Prostate gland (tissue), 2 donors: Measurements from ENCODE around the gene NCR2.

Experiments
- POLR2A ChIP-seq: fragments of 450-650 bp; IDR thresholded peaks from one replicate; pipeline ENCODE4 v1.6.1; 2016; ENCODE audit warnings: antibody characterized with exemption, mild to moderate bottlenecking
- POLR2AphosphoS5 ChIP-seq: sonication (generic); formaldehyde crosslinking; IDR thresholded peaks from one replicate; pipeline ENCODE4 v1.6.1; 2017; ENCODE audit warnings: antibody characterized with exemption
- TF ChIP-seq, protein P1 (sequence below), 4 experiments: fragments of 200-600 bp in 2 of 4; fragments of 450-650 bp in 2 of 4; sonication (generic) in 2 of 4; IDR thresholded peaks; 1 replicate in 3 of 4; 2 replicates in 1 of 4; pipeline ENCODE4 v1.5.1; 2016 to 2019; ENCODE audit warnings: antibody characterized with exemption in 4 of 4, mild to moderate bottlenecking in 2 of 4, moderate library complexity in 2 of 4

DNA sequence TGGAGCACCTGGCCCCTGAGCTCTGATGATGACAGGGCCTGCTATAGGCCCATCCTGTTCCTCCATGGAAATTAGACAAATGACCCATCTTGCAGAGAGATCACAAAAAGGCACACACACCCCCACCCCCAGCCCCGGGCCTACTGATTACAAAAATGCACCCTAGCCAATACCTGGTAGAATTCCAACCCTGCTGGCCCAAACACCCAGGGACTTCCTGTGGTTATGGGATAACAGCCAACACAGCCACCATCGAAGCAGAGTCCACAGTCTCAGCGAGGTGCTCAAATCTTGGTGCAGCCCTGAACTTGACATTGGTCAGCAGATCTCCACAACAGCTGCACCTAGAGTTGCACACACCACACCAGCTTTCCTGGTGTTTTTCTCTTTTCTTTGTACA, 17.0 kb downstream of the NCR2 start:
- TF ChIP-seq, protein P1, sequence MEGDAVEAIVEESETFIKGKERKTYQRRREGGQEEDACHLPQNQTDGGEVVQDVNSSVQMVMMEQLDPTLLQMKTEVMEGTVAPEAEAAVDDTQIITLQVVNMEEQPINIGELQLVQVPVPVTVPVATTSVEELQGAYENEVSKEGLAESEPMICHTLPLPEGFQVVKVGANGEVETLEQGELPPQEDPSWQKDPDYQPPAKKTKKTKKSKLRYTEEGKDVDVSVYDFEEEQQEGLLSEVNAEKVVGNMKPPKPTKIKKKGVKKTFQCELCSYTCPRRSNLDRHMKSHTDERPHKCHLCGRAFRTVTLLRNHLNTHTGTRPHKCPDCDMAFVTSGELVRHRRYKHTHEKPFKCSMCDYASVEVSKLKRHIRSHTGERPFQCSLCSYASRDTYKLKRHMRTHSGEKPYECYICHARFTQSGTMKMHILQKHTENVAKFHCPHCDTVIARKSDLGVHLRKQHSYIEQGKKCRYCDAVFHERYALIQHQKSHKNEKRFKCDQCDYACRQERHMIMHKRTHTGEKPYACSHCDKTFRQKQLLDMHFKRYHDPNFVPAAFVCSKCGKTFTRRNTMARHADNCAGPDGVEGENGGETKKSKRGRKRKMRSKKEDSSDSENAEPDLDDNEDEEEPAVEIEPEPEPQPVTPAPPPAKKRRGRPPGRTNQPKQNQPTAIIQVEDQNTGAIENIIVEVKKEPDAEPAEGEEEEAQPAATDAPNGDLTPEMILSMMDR (IDR thresholded peaks at IDR 0.05) = no peak
- TF ChIP-seq POLR2AphosphoS5 (no peak), POLR2A (no peak)
